ENCODE results near the gene ZNF611.

GRCh38 chr19:52710538-52710937 lies 24.3 kb downstream of the ZNF611 start:
- TF ChIP-seq CTCF (IDR thresholded peaks at IDR 0.05) (no peak), POLR2AphosphoS5 (IDR thresholded peaks at IDR 0.05; ENCODE audit: low read depth, low read length) (no peak), IRF3 (IDR thresholded peaks at IDR 0.05; ENCODE audit: low read depth, low read length) (no peak), SIN3A (IDR thresholded peaks at IDR 0.05; ENCODE audit: borderline replicate concordance, low read depth, low read length) (no peak), MXI1 (IDR thresholded peaks at IDR 0.05; ENCODE audit: low read depth, low read length) (no peak), RCOR1 (IDR thresholded peaks at IDR 0.05; ENCODE audit: low read length) (no peak)

All from SK-N-SH (cell line).